DMS53 (cell line): Measurements from ENCODE around the gene MLN.

ENCODE experiments used
- DNase-seq: peaks from one replicate; lab custom pipeline; 2025; lab: John Stamatoyannopoulos, UW

Gene MLN

DNA sequence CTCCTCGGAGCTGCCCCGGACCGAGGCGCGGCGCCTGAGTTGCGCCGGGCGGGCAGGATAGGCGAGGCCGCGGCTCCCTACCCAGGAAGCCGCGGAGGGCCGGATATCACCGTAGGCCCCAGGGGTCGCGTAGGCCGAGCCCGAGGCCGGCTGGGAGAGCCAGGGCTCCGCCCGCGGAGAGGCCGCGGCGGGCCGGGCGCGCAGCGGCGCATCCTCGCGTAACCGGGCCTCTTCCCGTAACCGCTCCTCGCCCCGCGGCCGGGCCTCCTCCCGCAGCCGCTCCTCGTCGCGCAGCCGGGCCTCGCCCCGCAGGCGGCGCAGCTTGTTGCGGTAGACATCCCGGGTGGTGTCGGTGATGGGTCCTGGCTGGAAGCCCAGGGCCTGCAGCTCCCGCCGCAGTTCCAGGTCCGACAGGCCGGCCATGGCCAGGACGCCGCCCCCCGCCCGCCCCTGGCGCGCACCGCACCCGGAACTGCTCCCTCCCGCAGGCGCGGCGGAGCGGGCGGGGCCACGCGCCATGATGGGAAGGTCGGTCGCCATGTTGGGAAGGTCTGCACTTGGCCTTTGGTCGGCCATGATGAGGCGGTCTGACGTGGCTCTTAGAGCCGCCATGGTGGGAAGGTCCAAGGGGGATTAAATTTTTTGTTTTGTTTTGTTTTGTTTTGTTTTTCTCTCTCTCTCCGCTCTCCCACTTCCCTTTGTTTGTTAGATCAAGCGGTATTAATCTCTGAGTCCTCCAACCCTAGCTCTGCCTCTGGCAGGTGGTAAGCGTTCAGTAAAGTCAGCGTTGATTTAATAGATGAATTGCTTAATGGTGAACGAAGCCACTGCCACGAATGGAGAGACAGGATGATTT, 14.9 kb downstream of the MLN start, which contains the start of gene LEMD2:
Gene LEMD2 (minus strand): TSS at position 437 of the 856 bp plus-strand sequence. CDS start 14 bp downstream, at position 423.
- DNase-seq = peak; percentile 96

- DNase-seq = peak; percentile 80
These were observed 15.7 kb downstream of the MLN start for GRCh38 chr6:33787954-33788693.

DNA sequence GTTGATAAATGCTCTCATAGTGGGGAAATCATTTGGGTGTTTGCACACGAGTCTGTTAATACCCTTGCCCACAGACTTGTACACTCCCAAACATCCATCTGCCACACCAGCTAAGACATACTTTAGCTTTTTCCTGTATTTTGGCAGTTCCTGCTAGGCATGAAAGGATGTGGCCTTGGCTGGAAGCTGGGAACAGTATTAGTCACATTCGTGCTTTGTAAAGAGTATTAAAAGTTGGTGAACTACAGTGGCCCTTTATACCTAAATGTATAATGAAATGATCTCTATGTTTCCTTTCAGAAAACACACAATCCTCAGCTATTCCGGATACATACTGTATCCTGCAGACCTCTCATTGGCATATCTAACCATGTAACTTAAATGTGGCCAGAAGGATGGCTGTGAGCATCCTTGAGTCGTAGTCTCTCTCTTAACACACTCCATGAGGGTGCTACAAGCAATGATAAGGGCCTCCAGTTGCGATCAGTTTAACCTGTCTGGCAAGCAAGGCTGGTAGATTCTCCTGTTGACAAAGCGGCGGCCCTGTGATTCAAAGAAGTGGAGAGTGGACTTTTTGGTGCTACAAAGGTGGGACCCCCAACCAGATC, 16.4 kb downstream of the MLN start:
- peak; percentile 64 for DNase-seq

DNA sequence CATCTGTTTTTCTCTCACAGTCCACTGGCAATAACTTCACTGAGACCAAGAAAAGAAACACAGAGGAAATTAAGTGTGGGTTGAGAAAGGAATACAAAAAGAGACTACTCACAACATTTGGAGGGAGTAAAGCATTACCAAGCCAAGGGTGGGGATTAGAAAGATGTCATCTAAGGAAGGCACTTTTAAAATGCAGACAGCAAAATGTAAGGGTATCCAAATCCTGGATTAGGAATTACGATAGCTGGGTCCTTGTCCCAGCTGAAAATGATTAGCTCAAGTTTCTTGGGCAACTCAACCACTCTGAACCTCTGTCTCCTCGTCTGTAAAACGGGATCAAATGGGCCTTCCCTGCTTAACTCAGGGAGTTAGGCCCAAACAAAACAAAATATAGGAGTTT, 17.1 kb downstream of the MLN start:
- no peak for DNase-seq

GRCh38 chr6:33785778-33786177, 18.0 kb downstream of the MLN start:
- no peak for DNase-seq

DNA sequence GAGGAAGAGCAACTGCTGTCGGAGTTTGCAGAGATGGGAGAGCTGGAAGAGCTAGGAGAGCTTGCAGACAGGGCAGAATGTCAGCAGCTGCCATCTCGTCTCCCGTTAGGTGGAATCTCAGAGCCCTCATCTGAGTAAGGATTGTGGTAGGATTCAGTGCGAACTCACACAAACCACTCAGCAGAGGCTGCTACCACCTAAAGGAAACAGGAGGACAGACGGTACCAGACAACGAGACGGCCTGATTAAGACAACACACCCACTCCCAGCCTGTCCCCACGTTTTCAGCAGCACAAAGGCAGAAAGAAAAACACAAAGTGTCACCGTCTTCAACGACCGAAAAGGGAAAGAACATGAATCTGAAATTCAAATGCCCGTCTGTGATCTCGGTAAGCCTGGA, 19.0 kb downstream of the MLN start:
- DNase-seq = no peak

DNA sequence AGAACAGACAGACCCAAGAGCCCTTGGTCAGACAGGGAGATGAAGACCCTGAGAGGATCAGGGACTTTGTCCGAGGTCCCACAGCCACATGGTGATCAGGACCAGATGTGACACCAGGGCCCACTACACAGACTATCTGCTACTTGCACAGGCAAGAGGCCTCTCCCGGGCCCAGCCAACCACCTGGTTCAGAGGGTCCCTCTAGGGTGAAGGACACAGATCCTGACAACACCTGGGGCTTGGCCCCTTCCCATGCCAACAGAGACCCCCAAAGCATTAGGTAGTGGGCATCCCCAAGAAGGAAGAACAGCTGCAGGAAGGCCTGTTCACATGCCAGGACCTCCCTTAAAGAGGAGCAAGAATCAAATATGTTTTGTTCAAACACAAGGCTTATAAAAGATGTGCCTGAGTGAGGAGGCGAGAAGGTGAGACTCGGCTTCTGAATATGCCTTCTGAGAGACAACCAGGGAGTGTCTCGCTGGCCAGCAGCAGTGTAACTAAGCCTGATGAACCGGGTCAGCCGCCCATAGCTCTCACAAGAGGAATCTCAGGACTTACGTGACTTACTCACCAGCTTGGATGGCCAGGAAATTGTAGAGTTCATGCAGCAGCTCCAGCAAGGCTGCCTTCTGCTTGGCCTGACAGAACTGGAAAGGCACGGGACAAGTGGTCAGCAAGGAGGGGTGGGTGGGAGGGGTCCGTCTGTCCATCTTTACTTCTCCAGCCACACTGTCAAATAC, 19.9 kb downstream of the MLN start:
- DNase-seq = no peak

DNA sequence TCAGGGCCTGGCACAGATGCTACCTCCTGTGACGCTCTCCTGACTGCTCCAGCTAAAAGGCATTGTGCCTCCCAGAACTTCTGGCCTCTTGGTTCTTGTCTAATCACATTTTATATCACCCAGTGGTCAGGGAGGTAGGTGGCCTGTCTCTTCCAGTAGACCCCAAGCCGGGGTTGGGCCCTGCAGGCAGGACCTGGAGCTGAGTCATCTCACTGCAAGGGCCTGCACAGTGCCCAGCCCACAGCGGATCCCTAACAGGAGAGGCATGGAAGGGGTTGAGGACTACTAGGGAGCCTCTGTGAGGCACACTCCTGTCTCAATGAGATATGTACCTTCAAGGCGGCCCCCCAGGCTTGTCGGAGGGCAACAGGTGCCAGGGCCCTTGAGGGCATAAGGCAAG, 21.2 kb downstream of the MLN start:
- no peak for DNase-seq

- peak; percentile 30 for DNase-seq
These were observed 22.4 kb downstream of the MLN start for GRCh38 chr6:33781131-33781975.

GRCh38 chr6:33779895-33780294, 23.9 kb downstream of the MLN start:
- DNase-seq = no peak

DNA sequence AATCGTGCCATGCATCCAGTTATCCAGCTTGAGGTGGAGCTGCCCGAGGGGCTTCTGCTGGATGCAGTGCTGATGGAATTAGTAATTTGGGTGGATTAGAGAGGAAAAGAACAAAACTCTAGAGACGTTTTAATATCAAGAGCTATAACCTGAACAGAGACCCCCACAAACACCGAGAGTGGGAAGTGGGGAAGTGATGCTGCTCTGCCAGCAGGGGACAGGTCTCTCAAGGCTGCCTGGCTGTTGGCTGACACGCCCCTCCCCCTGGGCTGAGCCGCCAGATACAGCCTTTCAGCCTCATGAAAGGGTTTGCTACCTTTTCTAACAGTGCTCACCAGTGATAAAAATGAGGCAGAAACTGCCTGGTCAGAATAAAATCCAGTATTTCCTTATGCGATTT, 24.5 kb downstream of the MLN start:
- no peak for DNase-seq

DNA sequence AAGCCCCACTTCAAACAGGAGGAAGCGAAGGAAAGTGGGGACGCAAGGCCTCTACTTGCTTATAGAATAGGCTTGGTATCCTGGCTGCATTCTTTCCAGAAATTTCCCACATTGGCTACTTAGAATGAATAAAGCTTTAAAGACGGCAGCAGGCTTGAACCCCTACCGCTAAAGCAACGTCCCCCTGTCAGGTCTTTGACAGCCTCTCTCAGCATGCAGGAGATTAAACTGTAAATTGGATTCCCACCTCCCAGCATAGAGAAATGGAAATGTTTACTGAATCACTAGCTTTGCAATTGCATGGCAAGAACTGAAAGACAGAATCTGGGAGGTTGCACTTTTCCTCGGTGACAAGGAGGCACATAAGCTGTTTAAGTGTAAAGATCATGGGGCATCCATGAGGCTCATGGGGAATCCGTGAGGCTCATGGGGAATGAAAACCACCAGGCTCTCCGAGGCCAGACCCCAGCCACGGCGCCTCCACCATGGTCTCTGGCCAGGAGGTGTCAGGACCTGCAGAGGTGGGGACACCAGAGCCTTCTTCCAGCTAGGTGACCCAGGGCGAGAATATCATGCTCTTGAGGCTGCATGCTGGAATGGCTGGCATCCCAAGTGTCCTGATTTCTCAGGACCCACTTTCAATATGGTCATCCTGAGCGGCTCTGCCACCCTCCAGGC, 25.2 kb downstream of the MLN start:
- no peak for DNase-seq

DNA sequence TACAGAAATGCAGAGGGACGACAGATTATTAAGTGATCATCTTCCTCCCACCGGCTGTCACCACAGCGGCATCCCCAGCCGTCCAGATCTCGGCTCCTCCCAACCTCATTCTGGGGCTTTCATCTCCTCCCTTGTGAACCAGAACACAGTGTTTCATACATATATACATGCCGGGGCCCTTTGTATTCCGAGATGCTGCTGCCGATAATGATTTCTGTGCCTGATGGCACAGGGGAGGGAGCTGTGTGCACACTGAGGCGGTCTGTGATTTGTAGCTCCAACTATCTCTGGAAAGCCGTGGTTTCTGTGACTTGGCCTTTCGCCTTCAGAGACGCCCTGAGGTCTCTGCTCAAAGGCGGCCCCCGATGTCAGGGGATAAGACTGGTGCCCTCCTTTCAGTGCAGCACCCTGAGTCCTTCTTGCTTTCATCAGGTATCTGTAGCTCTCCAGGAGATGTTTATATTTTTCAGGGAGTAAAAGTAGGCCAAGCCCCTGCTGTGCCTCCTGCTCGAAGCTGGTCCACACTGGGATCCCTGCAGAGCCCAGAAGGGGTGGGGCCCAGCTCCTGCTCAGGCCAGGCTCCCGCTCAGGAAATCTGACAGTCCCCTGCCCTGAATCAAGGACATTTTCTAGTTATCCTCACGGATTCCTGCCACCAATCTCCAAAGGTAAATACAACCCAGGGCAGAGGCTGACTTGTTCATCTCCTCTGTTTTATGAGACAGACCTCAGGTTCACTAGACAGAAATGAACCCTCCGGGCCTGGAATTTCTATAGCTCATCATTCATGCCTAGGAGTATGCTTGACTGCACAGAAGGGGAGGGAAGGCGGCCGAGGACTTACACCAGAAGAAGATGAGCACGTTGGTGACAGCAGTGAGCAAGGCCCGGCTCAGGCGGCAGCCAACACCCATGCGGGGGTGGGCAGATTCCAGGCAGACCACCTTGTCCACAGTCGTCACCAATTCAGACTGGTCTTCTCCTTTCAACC, 26.1 kb downstream of the MLN start:
- no peak for DNase-seq

GRCh38 chr6:33776764-33777163, 27.0 kb downstream of the MLN start:
- DNase-seq = no peak

DNA sequence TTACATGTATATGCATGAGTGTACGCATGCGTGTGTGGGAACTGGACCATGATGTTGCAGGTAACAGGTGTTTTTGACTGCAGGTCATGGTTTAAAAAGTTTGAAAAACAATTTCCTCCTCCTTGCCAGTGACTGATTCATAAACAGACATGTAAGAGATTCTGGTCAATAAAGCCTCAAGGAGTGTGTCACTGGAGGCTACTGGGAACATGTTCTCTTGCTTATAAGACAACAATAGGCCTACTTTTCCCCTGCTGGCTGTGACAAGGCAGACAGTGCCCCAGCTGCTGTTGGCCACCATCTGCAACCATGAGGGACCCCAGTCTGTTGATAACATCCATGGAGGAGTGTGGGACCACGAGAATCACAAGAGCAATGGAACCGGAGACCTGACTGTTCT, 27.6 kb downstream of the MLN start:
- DNase-seq = no peak

DNA sequence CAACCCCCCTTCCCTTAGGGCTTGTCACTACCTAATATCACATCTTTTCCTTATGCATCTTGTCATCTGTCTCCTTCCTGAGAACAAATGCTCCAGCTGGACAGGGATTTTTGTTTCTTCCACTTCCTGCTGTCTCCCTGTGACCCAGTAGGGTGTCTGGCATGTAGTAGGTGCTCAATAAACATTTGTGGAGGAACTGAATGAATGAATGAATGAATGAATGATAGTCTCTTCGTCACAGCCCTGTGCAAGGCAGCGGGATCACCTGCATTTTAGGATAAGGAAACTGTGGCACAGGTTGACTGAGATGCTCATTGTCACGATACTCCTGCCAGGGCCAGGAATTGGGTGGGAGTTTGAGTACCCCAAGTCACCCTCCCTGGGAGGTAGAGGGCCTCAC, 29.0 kb downstream of the MLN start:
- no peak for DNase-seq

- DNase-seq = no peak
These were observed 30.8 kb downstream of the MLN start for GRCh38 chr6:33772902-33773472.

DNA sequence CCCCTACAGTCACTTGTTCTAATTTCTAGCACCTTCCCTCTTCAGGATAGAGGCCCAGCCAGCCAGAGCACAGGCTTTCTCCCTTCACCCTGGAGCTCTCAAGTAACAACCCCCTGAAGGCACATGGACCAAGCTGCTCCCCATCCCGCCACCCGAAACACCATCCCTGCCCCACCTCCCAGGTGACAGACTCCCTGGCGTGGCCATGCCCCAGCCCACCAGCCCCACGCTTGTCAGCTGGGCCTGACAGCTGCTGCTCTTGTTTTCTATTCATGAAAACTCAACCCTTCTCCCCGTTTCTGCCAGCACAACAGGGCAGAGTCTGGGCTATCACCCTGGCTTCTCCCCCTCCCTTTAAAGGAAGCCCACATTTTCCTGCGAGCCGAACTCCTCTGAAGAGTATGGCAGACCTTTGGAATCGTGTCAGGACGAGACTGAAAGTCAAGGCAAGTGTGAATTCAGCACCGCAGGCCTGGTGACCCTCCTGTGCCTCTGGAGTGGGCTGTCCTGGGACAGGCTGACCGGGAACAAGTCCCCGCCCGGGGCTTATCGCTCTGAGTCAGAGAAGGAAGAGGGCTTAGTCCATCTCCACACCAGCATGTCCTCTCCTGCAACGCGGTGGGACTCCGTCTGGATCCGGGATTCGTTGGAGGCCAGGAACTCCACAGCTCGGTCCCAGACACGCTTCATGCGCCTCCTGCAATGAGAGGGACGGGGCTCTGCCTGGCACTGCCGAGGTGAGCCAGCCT, 31.5 kb downstream of the MLN start:
- DNase-seq = no peak
